M059J (cell line): ENCODE data around the gene C1QTNF12. TPM values are rescaled to one million over a fixed set of nuclear protein-coding genes. Genes with fewer than 3 reads are reported as not detected.

Experiments
- DNase-seq: peaks from one replicate; pipeline ENCODE4 v3.0.0-alpha.2; 2012; ENCODE audit warnings: low read depth
- total RNA-seq: library from RNA; depleted of rRNA; stranded (reverse); fragments of >200 nt; shearing (Covaris generic); gene quantifications from 2 replicates; pipeline ENCODE4 v1.2.3, GENCODE V29; 2014

Gene C1QTNF12
- total RNA-seq, 1 experiment from 2014 or later: not detected

GRCh38 chr1:1281533-1282321 lies 35.2 kb upstream of the C1QTNF12 start:
- peak; percentile 84 for DNase-seq

GRCh38 chr1:1280782-1281481 lies 34.4 kb upstream of the C1QTNF12 start:
- no peak for DNase-seq

GRCh38 chr1:1279028-1279427 lies 32.5 kb upstream of the C1QTNF12 start:
- no peak for DNase-seq

GRCh38 chr1:1278620-1279019 lies 32.1 kb upstream of the C1QTNF12 start:
- DNase-seq: no peak

- DNase-seq: no peak
Observed at GRCh38 chr1:1275836-1276235, 29.3 kb upstream of the C1QTNF12 start.

GRCh38 chr1:1274931-1275431 lies 28.5 kb upstream of the C1QTNF12 start:
- DNase-seq: no peak

- DNase-seq: no peak
Observed at GRCh38 chr1:1274299-1274930, 27.9 kb upstream of the C1QTNF12 start.

GRCh38 chr1:1273512-1274298 lies 27.2 kb upstream of the C1QTNF12 start, which contains the start of gene UBE2J2:
TSS of gene UBE2J2 (minus strand) at chr1:1273854. CDS start at chr1:1267992, 5,862 bp downstream.
- peak; percentile 79 for DNase-seq

- DNase-seq: no peak
Observed at GRCh38 chr1:1273209-1273511, 26.6 kb upstream of the C1QTNF12 start.

- no peak for DNase-seq
Observed at GRCh38 chr1:1272341-1273208, 26.1 kb upstream of the C1QTNF12 start.

- DNase-seq: no peak
Observed at GRCh38 chr1:1270813-1271212, 24.3 kb upstream of the C1QTNF12 start.

- no peak for DNase-seq
Observed at GRCh38 chr1:1268284-1268682, 21.8 kb upstream of the C1QTNF12 start.

GRCh38 chr1:1267488-1268283 lies 21.2 kb upstream of the C1QTNF12 start:
- DNase-seq: no peak

- peak; percentile 99 for DNase-seq
Observed at GRCh38 chr1:1264868-1265272, 18.3 kb upstream of the C1QTNF12 start.

GRCh38 chr1:1264026-1264425 lies 17.5 kb upstream of the C1QTNF12 start:
- no peak for DNase-seq

GRCh38 chr1:1262758-1263157 lies 16.2 kb upstream of the C1QTNF12 start:
- no peak for DNase-seq

GRCh38 chr1:1262071-1262470 lies 15.5 kb upstream of the C1QTNF12 start:
- DNase-seq: no peak

- DNase-seq: no peak
Observed at GRCh38 chr1:1260843-1261560, 14.5 kb upstream of the C1QTNF12 start.

- no peak for DNase-seq
Observed at GRCh38 chr1:1259951-1260600, 13.6 kb upstream of the C1QTNF12 start.
